ENCODE measurements around the gene DNAJB2.
A peak's percentile ranks its signal among the peaks of the same experiment; 100 is the strongest.
"Not testable (repeated sequence)": the region's sequence is repeated elsewhere in the genome, so short reads cannot be mapped to it uniquely, and the experiment has no call there.

Gene DNAJB2

DNA sequence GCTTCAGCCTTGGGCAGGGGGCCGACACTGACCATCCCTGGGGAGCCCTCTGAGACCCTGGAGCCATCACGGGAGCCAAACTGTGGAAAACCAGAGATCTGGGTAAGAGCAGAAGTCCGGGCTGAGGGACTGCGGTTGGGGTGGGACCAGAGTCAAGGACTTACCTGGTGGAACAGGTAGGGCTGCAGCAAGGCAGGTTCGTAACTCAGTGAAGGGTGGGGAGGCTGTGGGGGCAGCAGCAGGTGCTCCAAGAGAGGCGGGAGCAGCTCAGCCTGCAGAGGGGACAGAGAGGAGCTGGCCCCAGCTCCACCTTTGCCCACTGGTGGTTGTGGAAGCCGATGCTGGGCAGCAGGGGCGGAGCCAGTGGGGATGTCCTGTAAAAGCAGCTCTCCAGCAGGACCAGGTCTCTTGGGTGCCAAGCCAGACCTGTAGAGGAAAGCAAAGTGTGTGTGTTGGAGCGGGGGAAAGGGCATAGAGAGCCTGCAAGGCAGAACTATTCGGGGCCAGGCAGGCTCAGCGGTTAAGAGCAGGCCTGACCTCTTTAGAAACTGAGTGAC lies 23.3 kb downstream of the DNAJB2 start:
- peak; percentile 9 for DNase-seq (ENCODE audit: low spot score)

GRCh38 chr2:219304223-219304622 lies 25.1 kb downstream of the DNAJB2 start:
- DNase-seq (ENCODE audit: low spot score) = no peak

DNA sequence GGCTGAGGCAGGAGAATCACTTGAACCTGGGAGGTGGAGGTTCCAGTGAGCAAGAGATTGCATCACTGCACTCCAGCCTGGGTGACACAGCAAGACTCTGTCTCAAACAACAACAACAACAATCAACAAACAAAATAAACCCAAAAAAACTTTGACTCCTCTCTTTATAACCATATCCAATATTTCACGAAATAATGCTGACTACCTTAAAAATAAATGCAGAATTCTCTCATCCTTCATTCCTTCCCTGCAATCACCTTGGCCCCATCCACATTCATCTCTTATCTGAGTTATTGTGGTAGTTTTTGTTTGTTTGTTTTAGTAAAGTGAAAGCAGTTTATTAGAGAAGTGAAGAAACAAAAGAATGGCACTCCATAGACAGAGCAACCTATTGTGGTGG lies 26.9 kb downstream of the DNAJB2 start:
- DNase-seq (ENCODE audit: low spot score) = no peak

DNA sequence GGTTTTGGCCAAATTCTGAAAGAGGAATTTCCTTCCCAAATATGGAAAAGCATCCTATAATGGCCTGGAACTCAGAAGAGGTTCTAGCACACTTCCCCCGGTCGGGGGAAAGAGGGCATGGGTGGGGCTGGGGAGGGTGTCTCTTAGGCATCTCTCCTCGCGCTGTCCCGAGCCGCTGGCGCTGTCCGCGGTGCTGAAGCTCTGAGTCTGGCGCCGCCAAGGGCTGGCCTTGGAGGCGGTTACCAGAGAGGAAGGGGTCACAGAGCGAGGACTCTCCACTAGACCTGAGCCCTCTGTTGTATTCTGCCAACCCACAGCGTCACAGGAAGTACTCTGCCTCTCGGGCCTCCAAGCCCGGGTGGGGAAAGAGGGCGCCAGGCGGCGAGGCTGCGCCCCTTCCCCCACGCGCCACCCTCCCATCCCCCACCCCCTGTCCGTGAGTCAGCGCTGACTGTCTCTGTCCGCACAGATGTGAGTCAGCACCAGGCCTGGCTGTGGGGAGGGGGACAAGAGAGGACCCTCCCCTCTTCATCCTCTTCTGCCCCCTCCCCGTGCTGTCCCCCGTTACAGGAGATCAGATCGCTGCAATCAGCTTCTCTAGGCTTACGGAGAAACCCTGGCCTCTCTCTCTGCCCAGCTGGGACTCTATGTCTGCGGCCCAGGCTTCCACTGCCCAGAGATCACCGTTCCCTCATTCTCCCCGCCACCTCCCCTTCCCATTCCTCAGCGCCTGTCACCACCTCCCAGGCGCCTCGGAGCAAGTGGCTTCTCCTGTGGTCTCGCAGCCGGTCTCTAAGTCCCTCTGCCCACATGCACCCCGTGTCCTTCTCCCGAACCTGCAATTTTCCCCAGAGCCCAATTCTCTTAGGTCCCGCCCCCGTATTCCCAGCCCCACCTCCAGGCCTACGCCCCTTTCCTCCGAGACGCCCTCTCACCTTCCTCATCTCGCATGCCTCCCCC lies 29.3 kb downstream of the DNAJB2 start:
- DNase-seq (ENCODE audit: low spot score) = no peak

DNA sequence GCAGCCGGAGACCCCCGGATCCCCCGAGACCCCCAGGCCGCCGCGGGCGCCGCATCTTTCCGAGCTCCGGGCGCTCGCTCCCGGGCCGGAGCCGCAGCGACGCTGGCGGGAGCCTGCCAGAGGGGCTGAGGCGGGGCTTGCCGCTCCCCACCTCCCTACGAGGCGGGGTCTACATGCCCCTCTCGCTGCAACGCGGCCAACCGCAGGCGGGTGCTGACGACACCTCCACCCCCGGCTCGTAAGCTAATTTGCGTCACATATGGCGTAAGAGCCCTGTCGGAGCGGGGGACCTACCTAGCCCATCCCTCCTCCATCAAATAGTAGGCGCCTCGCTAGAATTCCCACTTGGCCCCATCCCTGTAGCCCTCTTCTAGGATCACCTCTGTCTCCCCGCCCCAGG lies 30.1 kb downstream of the DNAJB2 start, which contains the start of gene PTPRN:
Gene PTPRN (minus strand): TSS at position 124 of the 400 bp plus-strand sequence. CDS start 69 bp downstream, at position 55.
- DNase-seq (ENCODE audit: low spot score) = peak; percentile 82

GRCh38 chr2:219312683-219313263 lies 33.6 kb downstream of the DNAJB2 start:
- DNase-seq (ENCODE audit: low spot score) = not testable (repeated sequence)

DNA sequence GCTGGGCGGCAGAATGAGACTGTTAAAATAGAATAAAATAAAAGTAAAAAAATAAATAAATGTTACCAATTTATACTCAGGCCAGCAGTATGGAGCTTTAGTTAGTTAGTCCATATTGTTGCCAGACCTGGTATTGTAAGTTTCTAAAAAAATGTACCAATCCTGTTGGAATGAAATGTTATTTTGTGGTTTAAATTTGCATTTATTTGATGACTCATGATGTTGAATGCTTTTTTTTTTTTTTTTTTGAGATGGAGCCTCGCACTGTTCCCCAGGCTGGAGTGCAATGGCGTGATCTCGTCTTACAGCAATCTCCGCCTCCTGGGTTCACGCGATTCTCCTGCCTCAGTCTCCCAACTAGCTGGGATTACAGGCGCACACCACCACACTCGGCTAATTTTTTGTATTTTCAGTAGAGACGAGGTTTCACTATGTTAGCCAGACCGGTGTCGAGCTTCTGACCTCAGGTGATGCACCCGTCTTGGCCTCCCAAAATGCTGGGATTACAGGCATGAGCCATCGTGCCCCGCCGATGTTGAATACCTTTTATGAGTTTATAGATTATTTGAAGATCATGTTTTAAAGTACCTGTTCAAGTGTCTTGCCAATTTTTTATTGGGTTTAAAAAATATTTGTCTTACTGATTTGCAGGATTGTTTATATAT lies 35.8 kb downstream of the DNAJB2 start:
- no peak for DNase-seq (ENCODE audit: low spot score)

- DNase-seq (ENCODE audit: low spot score) = no peak
Observed at GRCh38 chr2:219323434-219323833, 44.3 kb downstream of the DNAJB2 start.

DNA sequence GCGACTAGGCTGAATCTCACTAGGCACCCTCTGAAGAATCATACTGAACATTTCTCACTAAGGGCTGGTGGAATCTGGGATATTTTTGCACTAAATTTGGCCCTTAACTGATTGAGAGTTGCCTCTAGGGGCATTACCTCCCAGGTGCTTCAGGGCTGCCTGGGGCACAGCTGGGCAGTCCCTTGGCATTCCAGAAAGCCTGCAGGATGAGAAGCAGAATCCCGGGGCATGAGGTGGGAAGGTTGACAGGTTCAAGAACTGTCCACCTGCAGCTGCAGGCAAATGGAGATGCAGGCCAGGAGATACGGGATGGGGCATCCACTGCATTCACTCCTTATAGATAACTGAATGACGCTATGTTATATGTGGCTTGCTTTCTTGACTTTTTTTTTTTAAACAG lies 46.0 kb downstream of the DNAJB2 start:
- DNase-seq (ENCODE audit: low spot score) = no peak

- DNase-seq (ENCODE audit: low spot score) = no peak
Observed at GRCh38 chr2:219325657-219326315, 46.6 kb downstream of the DNAJB2 start.

DNA sequence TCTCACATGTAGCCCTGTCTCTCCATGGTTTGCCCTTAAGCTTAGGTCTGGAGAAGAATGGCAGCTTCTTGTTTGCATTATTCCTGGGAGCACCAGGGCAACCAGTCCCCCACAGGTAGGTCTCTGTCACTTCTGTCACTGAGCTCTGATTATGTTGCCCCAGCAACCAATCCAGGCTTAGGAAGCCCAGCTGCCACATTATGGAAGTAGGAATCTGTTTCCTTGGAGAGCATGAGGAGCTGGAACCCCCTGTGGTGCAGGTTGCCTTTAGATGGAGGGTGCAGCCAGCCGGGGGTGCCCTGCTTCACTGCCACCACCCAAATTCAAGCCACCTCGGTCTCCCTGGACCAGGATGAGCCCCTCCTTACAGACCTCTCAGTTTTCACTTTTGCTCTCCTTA lies 48.6 kb downstream of the DNAJB2 start:
- DNase-seq (ENCODE audit: low spot score) = peak; percentile 79

DNA sequence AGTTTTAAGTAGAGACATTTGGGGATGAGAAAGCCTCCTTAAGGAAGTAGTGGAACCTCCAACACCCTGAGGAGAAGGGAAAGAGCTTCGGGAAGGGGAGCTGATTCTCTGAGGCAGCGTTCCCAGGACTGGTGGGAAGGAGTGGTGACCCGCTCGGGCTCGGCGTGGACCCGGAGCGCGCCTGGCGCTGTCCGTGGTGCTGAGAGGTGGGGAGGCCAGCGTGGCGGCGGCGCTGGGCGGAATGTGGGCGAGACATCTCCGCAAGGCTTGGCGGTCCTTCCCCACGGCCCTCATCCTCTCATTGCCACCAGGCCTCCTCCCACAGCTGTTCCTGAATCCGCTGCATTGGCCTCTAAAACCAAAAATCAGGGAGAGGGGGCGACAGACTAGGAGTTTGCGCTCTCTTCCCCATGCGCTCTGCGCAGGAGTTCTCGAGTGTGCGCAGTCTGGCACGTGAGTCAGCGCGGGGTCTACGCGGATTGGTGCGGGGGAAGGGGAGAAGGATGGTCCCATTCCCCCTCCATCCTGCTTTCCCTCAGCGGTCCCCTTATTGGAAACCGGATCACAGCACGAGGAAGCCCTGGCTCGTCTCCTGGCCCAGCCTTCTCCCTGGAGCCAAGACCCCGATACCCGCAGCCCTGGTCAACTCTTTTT lies 52.5 kb downstream of the DNAJB2 start:
- DNase-seq (ENCODE audit: low spot score) = no peak

- DNase-seq (ENCODE audit: low spot score) = no peak
Observed at GRCh38 chr2:219332542-219332941, 53.4 kb downstream of the DNAJB2 start, which contains the start of gene RESP18. Gene RESP18, minus strand, starts transcription at chr2:219332744.

- DNase-seq (ENCODE audit: low spot score) = no peak
Observed at GRCh38 chr2:219334076-219334475, 54.9 kb downstream of the DNAJB2 start.

DNA sequence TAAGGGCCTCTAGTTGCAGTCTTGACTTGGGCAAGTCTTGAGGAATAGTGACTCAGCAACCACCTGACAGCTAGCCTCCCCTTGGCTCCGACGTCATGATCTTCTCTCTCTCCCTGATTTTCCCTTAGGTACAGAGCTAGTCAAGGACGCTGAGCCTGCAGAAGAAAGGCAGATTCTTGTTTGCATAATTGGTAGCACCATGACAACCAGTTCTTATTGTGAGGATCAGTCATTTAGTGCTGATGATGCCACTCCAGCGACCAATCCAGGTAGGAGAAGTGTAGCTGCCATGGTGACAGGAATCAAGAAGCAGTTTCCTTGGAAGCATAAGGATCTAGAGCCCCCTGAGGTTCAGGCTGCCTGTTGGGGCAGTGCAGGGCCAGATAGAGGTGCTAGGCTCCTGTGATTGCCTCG lies 56.2 kb downstream of the DNAJB2 start:
- no peak for DNase-seq (ENCODE audit: low spot score)

Data from D341Med (cell line).